ENCODE measurements around the gene TMEM97.
A peak's percentile ranks its signal among the peaks of the same experiment; 100 is the strongest.

TMEM97 gene

DNA sequence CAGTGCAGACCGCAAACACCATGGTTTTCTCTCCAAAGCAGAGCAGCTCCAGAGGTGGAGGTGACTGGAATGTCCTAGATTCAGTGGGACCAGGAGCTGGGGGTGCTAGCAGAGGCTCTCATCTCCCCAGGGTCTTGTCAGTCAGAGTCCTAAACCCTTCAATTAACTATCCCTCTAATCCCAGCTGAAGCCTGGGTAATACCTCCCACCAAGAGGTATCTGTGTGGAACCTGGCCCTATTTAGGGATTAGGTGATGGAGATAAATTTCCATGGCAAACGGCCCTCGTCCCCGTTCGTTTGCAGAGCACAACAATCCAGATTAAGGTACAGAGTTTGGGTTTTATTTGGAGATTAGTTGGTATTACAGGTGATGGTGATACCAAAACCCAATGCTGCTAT lies 44.2 kb downstream of the TMEM97 start:
- no peak for TF ChIP-seq GATA2 (IDR thresholded peaks at IDR 0.05; ENCODE audit: low read depth, low read length)
- TF ChIP-seq GATA3 (IDR thresholded peaks at IDR 0.05; ENCODE audit: low read depth, low read length): no peak

DNA sequence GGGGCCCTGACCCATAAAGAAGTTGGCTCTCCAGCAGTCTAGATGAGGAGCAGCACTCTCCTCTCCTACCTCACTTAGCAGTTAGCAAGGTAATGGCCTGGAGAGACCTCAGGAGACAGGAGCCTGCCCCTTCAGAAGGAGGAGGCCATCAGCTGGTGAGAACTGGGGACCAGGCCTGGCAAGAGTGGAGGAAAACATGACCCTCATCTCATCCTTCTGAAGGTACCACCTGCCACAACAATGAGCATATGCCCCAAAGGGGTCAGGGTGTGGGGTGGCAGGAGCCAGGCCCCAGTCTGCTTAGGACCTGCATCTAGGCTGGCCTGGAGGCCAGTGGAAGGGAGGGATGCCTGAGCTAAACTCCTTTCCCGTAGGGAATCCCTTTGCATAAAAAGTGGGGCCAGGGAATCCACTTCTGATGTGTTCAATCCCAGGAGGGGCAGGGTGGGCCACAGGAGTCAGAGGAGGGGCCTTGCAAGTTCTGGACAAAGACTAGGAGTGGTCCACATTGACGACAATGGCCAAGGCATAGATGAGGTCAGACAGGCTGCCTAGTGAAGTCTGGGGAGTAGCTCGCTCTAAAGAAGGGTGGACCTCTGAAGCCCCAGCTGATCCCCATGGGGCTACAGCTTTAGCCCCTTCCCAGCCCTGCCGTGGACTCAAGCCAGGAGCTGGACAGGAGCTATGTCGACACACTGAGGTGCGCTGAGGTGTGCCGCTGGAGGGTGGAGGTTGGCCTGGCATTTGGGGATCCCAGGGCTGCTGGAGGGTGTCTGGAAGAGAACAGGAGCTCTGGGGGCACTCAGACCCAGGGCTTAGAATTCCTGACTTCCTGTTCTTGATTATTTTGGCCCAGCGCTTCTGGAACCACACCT lies 45.0 kb downstream of the TMEM97 start:
- TF ChIP-seq GATA2 (IDR thresholded peaks at IDR 0.05; ENCODE audit: low read depth, low read length) (no peak), GATA3 (IDR thresholded peaks at IDR 0.05; ENCODE audit: low read depth, low read length) (no peak)

DNA sequence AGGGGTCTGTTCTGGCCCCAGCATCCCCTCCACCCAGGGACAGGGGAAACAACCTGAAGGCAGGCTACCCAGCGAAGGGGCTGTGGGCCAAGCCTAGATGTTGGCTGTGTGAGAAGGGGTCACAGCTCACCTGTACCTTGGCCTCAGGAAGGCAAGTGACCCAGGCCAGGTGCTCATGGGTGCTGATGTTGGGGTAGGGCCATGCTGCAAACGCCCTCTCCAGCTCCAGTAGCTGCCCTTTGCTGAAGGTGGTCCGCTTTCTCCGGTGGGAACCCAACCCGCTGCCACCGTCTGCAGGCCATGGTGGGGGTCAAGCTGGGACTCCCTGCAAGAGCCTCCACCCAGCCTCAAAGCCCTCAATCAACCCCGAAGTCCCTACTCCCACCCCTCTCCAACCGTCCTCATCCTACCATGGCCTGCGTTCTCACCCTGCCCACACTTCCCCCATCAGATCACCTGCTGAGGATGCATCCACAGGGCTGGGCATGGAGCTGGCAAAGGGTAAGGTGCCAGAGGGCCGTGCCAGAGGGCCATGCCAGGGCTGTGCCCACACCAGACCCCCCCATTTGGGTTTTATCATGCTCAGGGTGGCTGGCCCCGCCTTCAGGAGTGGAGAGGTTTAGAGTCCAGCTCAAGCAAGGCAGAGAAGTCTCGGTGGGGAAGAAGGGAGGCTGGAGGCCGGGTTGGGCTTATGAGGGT lies 45.8 kb downstream of the TMEM97 start, which contains the start of gene SEBOX:
TSS of gene SEBOX (minus strand) at position 535 of the 699 bp plus-strand sequence. CDS start at position 487, 48 bp downstream.
- TF ChIP-seq GATA3 (IDR thresholded peaks at IDR 0.05; ENCODE audit: low read depth, low read length) (no peak), GATA2 (IDR thresholded peaks at IDR 0.05; ENCODE audit: low read depth, low read length) (no peak)

DNA sequence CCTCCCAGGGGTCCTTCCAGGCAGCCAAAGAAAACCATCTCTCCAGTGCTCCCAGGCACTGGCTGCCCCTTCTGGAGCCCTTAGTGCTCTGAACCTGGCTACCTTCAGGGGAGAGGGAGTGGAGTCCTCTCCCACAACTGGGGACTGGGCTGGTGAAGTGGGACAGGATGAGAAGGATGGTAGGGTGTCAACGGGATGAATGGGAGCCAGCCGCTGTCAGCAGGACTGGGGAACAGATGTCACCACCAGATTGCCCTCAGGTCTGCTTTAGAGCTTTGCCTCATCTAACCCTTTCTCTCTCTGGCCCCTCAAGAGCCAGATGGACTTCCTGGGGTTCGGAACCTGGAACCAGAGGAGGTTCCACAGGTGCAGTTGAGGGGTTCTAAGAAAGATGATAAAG lies 46.5 kb downstream of the TMEM97 start:
- no peak for TF ChIP-seq GATA2 (IDR thresholded peaks at IDR 0.05; ENCODE audit: low read depth, low read length)
- TF ChIP-seq GATA3 (IDR thresholded peaks at IDR 0.05; ENCODE audit: low read depth, low read length): no peak

DNA sequence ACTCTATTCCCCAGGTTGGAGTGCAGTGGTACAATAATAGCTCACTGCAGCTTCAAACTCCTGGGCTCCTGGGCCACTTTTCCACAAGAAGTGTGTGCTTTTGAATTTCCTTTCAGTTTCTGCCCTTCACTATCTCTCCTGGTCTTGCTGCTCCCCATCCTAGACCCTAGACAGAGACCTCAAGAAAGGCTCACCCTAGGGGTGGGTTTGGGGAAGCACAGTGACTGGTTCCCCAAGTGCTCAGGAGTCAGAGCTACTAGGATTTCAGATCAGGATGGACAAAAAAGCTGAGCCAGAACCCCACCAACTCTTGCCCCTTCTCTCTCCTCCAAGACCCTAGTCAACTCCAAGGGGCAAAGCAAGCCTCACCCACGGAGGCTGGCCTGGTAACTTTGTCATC lies 47.6 kb downstream of the TMEM97 start:
- TF ChIP-seq GATA3 (IDR thresholded peaks at IDR 0.05; ENCODE audit: low read depth, low read length) (no peak), GATA2 (IDR thresholded peaks at IDR 0.05; ENCODE audit: low read depth, low read length) (no peak)

DNA sequence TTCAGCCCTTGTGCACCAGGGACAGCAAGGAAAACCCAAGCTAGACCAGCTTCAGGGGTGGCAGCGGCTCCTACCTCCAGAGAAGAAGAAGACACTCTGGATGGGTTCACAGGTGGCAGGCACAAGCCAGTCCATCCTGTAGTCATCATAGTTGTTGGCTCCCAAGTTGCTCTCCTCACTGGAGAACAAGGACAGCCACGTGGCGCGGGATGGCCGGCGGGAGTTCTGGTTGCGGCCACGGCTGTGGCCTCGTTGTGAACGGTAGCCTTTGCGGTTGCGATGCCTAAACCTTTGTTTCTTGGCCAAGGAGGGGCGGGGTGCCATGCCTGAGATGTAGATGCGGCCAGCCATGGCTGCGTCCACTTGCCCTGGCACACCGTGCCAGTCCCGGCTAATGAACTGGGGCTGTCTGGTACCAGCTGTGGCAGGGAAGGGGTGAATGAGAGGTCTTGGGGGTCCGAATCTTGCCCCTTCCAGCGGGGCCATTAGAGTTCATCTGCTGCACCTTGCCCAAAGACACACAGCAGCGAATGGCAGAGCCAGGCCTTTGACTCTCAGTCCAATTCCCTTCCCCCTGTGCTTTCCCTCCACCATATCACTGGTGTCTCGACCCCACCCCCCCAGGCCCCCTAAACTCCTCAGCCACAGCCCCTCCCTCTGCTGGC lies 48.8 kb downstream of the TMEM97 start:
- TF ChIP-seq GATA3 (IDR thresholded peaks at IDR 0.05; ENCODE audit: low read depth, low read length) (no peak), GATA2 (IDR thresholded peaks at IDR 0.05; ENCODE audit: low read depth, low read length) (no peak)

DNA sequence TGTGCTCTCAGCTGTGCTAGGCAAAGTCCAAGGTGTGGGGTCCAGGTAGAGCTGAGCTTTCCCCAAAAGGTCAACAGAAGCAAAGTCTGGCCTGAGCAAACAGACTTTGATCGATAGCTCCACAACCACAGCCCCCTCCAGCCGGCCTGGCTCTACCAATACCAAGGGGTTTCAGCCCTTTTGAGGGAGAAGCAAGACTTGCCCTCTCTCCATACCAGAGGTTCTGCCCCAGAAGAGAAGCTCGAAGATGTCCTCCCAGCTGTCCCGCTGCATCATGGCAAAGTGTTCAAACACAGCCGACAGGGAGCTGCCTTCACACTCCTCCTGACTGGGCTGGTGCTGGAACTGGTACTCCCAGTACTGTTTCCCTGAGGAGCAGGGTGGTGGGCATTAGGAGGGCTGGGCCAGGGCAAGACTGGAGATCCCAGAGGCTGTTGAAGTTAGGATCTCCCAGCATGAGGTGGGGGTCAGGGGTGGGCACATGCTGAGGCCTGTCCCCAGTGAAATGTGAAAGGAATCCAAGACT lies 49.4 kb downstream of the TMEM97 start:
- TF ChIP-seq GATA3 (IDR thresholded peaks at IDR 0.05; ENCODE audit: low read depth, low read length): no peak

DNA sequence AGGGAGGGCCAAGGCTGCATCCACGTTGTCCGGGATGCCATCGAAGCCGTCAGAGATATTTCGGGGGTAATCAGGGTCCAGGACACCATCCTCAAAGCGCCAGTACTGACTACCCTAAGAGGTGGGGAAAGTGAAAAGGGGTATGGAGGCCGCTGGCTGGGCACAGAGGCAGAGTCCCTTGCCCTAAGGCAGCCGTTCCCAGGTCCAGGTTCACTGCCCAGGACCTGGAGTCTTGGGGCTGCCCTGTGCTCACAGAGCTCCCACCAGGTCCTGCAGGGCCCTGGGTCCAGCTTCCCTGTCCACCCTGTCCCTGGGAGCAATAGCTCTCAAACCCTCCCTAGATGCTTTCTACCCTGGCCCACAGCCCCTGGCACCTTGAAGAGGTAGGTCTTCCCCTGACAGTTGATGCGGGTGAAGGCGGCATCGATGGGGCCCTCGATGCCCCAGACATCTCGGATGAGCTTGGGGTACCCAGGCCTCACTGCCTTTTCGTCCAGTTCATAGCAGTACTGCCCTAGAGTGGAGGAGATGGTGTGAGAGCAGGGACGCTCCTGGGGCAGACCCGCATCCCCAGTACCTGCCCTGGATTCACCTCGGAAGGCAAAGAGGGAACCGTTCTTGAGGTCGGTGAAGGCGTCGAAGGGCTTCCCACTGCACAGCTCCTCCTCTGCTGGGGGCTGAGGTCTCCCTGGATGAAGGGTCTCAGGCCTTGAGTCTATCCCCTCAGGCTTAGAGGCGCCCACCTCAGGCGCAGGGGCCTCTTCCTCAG lies 50.1 kb downstream of the TMEM97 start:
- TF ChIP-seq GATA2 (IDR thresholded peaks at IDR 0.05; ENCODE audit: low read depth, low read length) (no peak), GATA3 (IDR thresholded peaks at IDR 0.05; ENCODE audit: low read depth, low read length) (no peak)

DNA sequence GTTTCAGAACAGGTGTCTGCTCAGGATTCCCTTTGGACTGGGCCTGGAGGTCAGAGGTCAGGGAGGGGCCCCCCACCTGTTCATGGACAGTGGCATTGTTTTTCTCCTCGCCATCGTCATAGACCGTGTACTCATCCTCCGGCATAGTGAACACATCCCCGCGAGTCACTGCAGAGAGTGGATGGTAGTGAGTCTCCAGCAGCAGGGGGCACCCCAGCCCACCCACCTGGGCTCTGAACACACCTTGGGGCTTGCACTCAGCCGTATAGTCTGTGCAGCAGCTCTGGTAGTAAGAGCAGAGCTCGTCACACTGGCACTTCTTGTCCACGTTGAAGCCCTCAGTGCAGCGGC lies 50.7 kb downstream of the TMEM97 start:
- TF ChIP-seq GATA3 (IDR thresholded peaks at IDR 0.05; ENCODE audit: low read depth, low read length) (no peak), GATA2 (IDR thresholded peaks at IDR 0.05; ENCODE audit: low read depth, low read length) (no peak)

DNA sequence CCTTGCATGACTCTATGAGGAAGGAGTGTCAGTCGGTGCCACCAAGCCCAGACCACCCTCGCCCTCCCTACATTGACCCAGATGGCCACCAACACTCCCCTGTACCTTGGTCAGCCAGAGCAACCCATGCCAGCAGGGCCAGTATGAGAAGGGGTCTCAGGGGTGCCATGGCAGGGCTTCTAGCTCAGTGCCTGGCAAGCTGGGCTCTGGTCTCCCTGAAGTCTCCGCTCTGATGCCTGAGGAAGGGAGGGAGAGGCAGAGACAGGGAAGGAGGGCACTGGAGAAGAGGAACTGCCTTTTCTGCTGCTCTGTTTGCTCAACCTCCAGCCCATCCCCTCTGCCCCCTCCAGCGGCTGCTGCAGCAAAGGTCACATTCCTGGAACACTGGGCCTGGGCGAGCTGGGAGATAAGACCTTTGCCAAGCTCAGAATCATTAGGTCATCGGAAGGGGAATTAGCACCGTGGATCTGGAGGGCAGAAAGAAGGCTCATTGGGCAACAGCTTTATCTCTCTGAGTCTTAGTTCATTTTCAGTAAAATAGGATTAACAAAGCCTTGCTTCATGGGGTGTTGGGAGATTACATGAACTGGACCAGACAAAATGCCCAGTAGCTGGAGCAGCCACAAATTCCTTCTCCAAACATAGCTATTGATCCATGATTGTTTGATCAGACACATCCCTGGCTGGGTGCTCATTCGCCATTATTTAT lies 51.2 kb downstream of the TMEM97 start, which contains the start of gene VTN:
TSS of gene VTN (minus strand) at position 273 of the 709 bp plus-strand sequence. CDS start at position 169, 104 bp downstream.
- TF ChIP-seq GATA2 (IDR thresholded peaks at IDR 0.05; ENCODE audit: low read depth, low read length): peak; percentile 57; the same call in 1 of the 2 replicates
- TF ChIP-seq GATA3 (IDR thresholded peaks at IDR 0.05; ENCODE audit: low read depth, low read length): no peak

DNA sequence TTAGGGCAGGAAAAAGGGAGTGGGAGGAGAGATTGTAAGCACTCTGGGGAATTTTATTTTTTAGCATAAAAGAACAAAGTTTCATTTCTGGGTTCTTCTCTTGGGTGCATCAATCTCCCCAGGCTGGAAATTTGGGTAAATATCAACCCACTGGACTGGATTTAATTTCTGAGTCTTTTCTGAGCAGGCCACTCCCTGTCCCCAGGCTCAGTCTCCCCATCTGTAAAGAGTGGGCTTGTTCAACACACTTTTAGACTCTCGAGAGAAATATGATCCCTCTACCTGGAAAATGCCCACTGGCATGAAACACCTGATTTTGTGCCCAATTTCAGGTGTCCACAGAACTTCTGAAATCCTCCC lies 51.7 kb downstream of the TMEM97 start:
- TF ChIP-seq GATA3 (IDR thresholded peaks at IDR 0.05; ENCODE audit: low read depth, low read length) (no peak), GATA2 (IDR thresholded peaks at IDR 0.05; ENCODE audit: low read depth, low read length) (no peak)

DNA sequence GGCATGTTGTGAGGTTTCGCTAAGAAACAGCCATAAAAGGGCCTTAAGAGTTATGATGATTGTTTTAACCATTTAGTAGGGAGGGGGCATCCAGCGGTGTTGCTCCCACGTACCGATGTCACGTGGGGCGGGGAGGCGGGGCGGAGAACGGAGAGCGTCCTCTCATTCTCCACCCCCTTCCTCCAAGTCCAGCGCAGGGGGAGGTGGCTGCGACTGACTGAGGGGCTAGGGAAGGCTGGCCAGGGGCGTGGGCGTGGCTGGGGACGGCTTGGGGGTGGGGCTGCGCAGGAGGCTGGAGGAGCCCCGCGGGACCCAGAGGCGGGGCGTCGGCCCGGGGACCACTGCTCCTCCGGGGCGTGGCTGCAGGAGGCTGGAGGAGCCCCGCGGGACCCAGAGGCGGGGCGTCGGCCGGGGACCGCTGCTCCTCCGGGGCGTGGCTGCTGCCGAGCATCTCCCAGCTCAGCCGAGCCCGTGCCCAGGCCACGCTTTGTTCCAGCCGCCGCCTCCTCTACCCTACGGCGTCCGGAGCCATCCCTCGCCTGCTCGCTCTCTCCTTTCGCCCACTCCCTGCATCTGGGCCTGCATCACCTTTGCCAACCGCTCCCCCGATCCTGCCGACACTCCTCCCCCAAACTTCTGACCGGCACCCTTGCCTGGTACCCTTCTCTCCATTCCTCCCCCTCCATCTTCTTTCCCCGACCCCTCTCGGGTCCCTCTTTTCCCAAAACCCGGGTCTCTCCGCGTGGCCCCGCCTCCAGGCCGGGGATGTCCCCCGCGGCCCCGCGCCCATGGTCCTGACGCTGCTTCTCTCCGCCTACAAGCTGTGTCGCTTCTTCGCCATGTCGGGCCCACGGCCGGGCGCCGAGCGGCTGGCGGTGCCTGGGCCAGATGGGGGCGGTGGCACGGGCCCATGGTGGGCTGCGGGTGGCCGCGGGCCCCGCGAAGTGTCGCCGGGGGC lies 52.5 kb downstream of the TMEM97 start, which contains the start of gene SARM1:
TSS of gene SARM1 (plus strand) at position 450 of the 958 bp plus-strand sequence. CDS start at position 789, 339 bp downstream.
- TF ChIP-seq GATA2 (IDR thresholded peaks at IDR 0.05; ENCODE audit: low read depth, low read length) (no peak), GATA3 (IDR thresholded peaks at IDR 0.05; ENCODE audit: low read depth, low read length) (no peak)
